CD4-positive, alpha-beta T cell treated with Interleukin-6 at 100 ng/mL for 8 hours (primary cell): Measurements from ENCODE around the gene VEGFC.

Experiments used
- DNase-seq: peaks from one replicate; pipeline ENCODE4 v3.0.0-alpha.2; 2020; ENCODE audit warnings: mixed read lengths, low spot score

VEGFC gene, protein sequence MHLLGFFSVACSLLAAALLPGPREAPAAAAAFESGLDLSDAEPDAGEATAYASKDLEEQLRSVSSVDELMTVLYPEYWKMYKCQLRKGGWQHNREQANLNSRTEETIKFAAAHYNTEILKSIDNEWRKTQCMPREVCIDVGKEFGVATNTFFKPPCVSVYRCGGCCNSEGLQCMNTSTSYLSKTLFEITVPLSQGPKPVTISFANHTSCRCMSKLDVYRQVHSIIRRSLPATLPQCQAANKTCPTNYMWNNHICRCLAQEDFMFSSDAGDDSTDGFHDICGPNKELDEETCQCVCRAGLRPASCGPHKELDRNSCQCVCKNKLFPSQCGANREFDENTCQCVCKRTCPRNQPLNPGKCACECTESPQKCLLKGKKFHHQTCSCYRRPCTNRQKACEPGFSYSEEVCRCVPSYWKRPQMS

DNA sequence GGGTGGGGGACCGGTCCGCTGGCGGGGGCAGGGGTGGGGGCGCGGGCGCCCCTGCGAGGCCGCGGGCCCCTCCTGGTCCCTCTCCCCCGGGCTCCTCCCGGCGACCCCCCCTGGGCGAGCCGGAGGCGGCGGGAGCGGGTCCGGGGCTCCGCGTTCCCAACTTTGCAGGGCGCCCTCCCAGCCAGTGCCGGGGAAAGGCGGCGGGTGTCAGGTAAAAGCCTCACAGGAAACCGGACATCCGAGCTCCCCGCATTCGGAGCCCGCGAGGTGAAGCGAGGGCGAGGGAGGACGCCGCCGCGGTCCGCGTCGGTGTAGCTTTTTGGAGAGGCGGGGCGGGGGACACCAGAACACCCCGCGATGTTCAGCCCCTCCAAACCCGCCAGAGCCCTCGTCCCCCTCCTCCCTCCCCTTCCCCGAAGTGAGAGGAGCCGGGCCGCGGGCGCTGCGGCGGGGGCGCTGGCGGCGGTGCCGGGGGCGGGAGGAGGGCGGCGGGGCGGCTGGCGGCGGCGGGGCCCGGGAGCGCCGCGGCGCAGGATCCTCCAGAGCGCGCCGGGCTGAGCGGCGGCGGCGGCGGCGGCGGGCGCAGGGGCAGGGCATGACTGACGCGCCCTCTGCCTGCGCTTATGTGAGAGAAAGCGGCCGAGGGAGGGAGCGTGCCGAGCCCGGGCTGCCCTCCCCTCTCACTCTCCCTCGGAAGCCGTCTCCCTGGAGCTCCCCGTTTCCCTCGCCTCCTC is at the start of gene VEGFC:
Gene VEGFC (minus strand): TSS at position 597 of the 734 bp plus-strand sequence. CDS start 611 bp downstream, outside the sequence.
- DNase-seq = no peak

DNA sequence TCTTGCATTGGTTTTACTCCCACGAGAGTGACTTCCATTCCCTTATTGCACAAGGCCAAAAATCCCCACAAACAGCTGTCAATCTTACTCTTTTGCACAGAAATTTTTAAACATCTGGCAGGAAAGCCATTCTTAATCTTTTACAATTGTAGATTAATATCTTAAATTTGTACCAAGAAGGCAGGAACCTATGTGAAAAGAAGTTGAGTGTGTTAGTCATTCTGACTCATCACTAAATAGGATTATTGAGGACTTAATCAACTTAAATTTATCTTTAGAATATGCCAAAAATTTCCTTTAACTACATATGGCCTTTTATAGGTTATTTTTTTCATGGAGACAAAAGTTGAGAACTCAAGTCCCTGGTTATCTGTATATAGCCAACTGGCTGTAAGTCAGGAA is 49.0 kb upstream of the VEGFC start:
- no peak for DNase-seq

DNA sequence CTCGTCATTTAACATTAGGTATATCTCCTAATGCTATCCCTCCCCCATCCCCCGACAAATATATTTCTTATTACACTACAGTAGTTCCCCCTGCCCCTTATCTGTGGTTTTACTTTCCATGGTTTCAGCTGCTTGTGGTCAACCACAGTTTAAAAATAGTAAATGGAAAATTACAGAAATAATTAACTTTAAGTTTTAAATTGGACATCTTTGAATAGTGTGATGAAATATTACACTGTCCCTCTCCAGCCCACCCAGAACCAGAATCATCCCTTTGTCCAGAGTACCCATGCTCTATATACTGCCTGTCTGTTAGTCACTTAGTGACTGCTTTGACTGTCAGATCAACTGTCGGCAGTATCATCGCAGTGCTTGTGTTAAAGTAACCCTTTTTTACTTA is 47.4 kb upstream of the VEGFC start:
- no peak for DNase-seq

DNA sequence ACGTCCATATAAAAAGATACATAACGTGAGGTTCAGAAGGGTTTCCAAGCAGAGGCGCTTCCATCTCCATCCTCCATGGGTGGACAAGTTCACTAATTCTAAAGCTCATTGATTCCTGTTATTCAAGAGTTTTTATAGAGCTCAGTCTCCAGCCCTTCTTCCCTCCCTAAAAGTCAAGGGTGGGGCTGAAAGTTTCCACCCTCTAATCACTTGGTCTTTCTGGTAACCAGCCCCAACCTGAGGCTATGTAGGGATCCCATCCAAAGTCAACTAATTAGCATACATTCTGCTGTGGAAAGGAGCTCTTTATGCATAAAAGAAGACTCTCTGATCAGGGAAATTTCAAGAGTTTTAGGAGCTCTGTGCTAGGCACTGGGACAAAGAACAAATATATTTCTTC is 46.9 kb upstream of the VEGFC start:
- no peak for DNase-seq

DNA sequence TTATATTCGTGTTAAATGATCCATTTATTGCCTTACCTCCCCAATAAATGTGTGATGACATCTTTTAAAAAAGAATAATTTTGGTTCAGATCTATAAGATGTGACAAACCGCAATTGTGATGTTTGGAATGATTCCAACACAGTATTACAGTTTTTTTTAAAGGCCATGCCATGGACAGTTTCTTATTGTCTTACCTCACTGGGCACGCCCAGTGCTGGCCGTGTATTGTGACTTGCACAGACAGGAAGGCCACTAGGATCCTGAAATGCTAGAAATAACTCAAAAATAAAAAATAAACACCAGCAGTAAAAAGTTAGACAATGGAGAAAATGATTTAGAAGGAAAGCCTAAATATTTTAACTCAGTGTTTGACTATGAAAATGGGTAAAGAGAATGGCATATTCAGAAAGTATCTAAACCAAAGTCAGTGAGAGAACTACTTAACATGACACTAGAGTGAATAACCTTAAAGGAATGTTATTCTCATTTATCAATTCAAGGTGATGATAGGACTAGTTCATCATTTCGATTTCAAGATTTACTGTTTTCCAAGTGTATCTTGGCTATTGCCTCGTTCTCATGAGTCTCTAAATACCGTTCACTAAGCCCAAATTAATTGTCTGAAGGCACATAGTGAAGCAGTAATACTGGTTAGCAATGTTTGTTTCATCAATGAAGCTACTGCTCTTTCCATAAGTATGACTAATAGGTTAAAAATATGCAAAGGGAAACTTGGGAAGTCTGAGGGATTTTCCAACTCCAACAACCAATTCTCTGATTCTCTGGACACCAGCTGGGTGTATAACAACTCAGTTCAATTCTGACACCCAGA is 46.1 kb upstream of the VEGFC start:
- DNase-seq = no peak

DNA sequence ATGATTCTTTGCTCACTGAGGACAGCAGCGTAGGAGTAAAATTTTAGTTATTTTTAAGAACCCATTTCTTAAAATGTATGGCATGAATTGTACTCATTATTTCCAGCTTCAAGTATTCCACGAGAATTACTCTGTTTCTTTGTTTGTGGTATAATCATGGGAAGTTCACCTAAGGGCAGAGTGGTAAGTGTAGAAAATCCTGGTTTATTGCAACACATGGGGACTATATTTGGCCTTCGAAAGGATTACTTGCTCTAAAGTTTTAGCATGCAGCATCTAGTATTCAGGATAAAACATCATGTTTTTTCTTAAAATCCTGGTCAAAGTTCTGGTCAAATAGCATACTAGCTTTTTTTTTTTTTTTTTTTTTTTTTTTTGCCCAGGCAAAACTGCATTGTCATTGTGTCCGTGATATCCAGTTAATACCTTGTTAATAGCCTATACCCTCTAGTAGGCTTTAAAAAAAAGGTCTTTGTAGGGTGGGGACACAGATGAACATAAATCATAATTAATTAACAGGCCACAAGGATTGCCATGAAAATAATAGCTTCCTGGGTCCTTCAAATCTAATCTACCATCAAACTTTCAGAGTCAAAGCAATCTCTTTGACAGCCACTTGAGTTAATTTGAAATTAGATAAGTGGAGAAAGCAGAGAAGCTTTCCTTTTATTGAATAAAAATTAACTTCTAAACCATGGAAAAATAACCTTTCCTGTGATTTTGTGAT is 44.6 kb upstream of the VEGFC start:
- no peak for DNase-seq

DNA sequence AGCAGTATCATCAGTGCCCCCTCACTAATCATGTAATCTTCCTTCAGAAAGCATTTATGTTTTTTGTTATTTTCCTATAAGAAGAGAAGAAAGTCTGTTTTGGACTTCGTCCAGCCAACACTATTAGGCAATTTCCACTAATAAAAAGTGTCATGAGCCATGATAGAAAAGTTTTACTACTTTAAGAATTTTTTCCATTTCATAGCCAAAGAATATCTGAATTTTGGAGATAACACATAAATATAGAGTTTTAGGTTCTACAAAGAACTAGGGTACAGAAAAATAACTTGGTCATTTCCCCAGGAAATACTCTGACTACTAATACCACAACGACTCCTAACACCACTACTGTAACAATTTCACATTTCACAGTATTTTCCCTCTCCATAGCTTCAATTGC is 41.8 kb upstream of the VEGFC start:
- no peak for DNase-seq

DNA sequence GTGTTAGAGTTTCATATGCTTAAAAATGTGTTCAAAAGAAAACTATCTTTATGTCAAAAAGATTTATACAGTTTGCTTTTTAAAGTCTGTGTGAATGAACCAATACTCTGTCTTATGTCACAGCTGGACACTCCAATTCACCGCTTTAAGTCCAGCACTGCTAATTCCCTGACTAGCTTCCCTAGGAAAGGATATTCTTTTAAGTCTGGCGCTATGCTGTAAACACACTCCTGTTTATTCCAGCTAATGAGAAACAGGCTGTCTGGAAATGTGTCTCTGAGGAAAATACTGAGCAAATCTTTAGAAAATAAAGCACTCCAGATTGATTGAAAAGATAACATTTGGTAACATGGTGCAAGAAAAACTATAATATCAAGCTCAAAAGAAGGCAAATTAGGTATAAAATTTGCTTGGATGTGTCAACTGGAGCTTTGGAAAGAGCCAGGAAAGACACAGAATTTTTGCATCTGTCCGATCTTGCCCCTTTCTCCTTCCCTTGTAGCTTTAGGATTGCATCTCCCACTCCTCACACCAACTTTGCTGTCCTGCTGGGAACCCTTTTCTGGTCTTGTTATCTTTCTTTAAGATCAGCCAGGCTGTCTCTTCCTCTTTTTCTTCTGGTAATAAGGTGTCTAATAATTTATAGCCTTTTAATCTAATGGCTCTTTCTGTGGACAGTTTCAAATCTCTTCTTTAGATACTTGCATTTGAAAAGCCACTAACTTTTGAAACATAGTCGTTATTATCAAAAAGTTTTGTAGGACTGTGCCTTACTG is 40.9 kb upstream of the VEGFC start:
- DNase-seq = no peak

DNA sequence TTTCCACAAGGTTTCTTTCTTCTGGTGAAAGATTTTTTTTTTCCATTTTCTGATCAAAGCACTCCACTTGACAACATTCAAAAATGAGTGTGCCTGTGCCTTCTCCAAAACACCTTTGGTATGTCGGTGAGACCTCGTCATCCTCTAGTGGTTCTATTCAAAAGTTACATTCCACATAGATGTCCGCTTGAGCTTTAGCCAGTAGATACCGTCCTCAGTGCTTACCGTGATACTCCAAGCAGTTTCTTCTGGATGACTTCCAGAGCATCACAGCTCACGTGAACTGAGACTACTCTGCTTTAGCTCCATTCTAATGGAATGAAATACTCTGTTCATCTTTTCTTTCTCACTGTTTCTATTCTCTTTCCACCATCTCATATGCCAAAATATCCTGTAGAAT is 38.2 kb upstream of the VEGFC start:
- no peak for DNase-seq

DNA sequence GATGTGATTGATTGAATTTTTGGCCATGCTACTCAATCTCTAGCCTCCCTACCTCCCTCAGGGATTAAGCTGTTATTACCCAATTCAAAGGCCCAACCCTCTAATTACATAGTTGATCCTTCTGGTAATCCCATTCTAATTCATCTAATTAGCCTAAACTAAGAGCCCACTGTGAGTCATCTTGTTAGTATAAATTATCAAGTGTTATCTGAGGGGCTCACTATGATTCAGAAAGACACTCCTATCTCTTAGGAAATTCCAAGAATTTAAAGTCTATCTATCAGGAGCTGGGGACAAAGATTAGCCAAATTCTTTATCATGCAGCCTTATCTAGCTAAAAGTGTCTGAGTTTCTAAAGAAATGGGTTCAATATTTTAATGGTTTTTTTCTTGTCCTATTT is 32.9 kb upstream of the VEGFC start:
- DNase-seq = no peak

DNA sequence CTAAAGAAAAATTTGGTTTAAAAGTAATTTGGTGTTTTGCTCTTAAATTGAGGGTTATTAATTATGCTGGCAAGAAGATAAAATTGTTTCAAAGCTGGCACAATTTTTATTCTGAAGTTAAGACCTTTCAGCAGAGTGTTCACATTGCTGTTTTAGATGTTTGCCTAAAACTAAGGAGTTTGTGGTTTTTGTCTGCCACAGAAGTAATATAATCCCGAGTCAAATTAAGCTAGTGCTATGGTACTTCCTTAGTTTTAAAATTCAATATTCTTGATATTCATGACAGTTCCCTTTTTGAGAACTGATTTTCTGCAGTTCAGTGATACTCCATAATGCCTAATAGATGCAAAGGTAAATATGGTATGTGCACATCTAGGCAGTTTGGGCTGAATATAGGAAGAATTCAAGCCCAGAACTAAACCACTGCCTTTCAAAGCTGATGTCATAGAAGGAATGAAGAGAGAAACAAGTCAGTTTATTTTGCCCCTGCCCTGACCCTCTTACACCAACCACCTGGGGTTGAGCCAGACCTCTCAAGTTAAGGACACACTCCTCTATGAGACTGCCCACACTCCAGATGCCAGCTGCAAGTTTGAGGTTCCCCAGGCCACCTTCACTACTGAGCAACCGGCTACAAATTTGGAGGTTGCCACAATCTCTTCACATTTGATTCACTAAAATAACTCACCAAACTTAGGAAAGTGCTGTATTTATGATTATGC is 32.1 kb upstream of the VEGFC start:
- no peak for DNase-seq

DNA sequence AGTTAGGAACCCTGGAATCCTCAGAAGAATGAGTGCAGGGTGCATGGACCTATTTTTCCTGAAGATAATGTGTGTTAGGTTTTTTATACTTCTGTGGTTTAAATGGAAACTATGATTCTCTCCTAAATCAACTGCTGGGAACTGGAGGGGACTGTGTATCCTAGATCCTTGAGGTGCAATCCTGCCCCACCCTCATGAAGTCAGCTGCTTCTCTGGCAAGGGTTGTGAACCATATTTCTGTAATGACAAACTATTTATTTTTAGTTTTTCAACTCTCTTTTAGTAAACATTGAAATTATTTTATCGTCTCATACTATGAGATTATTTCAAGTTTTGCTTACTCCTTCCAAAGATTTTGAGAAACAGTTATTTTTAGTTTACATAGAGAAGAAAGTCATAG is 25.8 kb upstream of the VEGFC start:
- DNase-seq = no peak

DNA sequence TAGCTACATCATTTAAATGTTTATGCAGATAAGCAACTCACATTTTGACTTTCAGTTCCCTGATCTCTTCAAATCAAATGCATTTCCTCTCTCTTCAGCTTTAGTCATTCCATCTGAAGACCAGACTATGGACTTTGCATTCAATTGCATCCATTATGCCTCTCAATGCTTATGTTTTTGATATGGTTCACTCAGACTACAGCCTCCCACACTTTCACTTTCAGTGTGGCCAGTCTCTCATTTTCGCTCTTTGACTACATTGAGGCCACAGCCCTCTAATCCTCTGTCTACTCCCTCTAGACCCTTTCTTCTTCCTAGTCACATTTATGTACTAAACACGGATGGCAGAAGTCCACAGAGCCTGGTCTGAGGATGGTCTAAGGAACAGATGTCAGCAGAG is 24.5 kb upstream of the VEGFC start:
- DNase-seq = no peak

DNA sequence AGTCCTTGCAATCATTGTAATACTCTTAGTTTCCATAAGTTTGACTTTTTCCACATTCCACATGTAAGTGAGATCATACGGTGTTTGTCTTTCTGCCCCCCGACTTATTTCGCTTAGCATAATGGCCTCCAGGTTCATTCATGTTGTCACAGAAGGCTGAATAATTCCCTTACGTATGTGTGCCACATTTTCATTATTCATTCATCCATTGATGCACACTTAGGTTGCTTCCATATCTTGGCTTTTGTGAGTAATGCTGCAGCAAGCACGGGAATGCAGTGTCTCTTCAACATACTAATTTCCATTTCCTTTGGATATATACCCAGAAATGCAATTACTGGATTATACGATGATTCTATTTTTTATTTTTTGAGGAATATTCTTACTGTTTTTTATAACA is 22.0 kb upstream of the VEGFC start:
- DNase-seq = no peak

DNA sequence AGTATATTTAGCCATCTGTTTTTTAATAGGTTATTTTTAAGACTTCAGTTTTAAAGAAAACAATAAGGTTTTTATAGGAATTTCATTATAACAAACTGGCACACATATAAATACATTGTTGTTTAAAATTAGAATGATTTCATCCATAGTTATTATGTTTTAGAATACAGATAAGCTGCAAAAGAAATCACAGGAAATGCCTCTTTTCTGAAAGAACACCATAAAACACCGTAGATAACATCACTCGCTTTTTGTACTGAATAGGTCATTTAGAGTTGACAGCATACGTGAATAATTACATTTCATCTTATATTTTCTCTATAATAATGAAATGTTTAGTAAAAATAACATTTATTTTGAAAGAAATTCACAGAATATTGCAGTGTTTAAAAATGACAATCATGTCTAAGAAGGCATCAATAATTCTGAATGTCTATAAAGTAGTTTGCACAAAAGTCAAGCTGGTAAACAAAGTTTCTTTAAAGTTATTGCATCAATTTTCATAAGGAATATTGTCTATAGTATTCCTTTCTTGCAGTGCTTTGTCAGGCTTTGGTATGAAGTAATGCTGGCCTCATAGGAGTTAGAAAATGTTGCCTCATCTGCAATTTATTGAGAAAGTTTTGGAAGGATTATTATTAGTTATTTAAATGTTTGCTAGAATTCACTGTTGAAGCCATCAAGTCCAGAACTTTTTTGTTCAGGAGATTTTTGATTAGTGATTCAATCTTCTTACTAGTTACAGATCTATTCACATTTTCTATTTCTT is 17.9 kb upstream of the VEGFC start:
- DNase-seq = no peak

DNA sequence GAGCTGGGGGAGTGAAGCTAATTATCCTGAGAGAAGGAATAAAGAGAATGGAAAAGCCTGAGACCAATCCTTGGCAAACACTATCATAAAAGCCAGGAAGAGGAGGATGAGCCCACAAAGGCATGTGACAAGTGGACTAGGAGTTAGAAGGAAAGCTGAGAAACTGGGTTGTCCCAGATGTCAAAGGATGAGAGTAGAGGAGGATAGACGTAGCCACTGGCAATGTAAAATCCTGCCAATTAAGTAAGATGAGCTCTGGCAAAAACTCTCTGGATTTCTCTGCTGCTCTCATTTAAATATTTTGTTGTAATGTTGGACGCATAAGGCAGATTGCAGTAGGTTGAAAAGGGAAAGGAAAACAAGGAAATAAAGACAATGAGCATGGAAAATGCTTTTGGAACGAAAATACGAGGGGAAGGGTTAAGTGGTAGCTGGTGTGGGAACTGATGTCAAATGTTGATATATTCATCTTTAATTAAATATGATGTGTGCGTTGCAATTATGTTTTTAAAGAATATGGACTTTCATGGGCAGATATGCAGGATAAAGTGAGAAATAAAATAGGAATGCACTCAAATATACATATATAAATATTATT is 14.2 kb upstream of the VEGFC start:
- DNase-seq = no peak

DNA sequence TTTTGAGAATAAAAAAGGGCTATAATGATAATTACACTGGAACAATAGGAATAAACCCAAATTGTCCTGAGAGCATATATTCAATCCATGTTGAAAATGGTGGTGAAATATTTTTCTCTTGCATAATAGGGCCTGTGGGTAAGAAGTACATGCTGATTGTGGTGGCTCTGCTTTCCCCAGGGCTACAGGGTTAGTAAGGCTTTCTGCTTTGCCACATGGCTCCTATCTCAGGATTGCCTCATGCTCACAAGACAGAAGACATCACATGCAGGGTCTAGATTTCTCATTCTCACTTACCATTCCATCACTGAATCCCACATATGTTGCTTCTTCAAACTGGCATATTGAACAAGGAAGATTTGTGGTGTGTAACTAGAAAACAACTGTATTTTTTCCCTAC is 12.4 kb upstream of the VEGFC start:
- DNase-seq = no peak

DNA sequence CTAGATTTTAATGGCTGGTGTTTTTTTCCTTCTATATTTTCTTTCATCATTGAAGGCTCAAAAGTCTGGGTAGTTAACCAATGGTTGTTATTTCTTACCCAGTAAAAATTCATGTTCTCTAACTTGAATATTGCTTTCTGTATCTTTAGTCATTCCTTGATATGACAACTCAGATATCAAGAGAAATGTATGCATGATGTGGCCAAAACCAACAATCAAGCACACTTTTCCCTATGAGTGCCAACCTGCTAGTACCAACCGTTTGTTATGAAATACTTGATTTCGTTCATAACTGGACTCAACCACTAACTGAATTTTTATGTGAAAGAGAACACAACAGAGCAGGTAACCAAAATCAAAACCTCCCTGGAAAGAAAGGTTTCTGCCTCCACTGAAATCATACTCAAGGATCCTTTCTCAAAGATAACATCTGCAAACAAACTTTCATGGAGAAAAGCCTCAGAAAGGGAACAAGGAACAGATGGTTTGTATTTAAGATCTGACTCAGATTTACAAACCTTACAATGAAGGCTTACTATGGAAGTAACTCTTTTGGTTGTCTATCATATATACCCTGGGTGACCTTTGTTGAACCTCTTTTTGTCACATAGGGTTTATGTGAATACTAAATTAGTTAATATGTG is 8.3 kb upstream of the VEGFC start:
- no peak for DNase-seq

DNA sequence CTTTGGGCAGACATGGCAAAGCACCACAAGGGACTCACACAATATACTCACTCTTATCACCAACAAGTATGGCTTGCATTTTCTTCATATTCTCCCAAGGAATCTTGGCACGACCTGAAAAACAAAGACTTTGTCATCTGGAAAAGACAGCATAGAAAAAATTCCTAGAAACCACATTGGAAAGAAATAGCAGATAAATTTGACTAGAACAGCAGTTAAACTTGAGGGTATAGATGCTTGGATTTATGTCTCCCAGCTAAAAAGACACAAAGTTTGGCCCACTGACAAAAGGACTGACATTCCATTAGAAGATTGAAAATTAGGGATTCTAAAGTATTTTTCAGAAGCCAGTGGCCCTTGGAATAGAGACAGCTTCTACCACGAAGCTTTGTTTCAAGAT is 6.9 kb upstream of the VEGFC start:
- no peak for DNase-seq
